GM21367 (cell line): ENCODE results near the gene MVD.
A peak's percentile ranks its signal among the peaks of the same experiment; 100 is the strongest.
"Not testable (repeated sequence)": the region's sequence is repeated elsewhere in the genome, so short reads cannot be mapped to it uniquely, and the experiment has no call there.

ENCODE experiments used
- ATAC-seq: cut with Tn5 transposase; IDR thresholded peaks from one replicate; pipeline ENCODE4 v1.9.1; 2021; ENCODE audit not compliant: unreplicated experiment

The MVD gene

GRCh38 chr16:88681709-88682451, 19.0 kb upstream of the MVD start:
- ATAC-seq: peak; percentile 51

- no peak for ATAC-seq
These were observed 18.3 kb upstream of the MVD start for GRCh38 chr16:88681084-88681680.

- no peak for ATAC-seq
These were observed 17.7 kb upstream of the MVD start for GRCh38 chr16:88680554-88681083.

- ATAC-seq: no peak
These were observed 15.5 kb upstream of the MVD start for GRCh38 chr16:88678224-88678979.

- ATAC-seq: no peak
These were observed 14.8 kb upstream of the MVD start for GRCh38 chr16:88677721-88678120.

- ATAC-seq: no peak
These were observed 13.8 kb upstream of the MVD start for GRCh38 chr16:88676502-88677242.

- no peak for ATAC-seq
These were observed 11.0 kb upstream of the MVD start for GRCh38 chr16:88673716-88674379.

- ATAC-seq: no peak
These were observed 9.9 kb upstream of the MVD start for GRCh38 chr16:88672776-88673175.

GRCh38 chr16:88671806-88672205, 8.9 kb upstream of the MVD start:
- no peak for ATAC-seq

GRCh38 chr16:88669980-88670379, 7.1 kb upstream of the MVD start:
- ATAC-seq: no peak

- ATAC-seq: not testable (repeated sequence)
These were observed 6.6 kb upstream of the MVD start for GRCh38 chr16:88669493-88669892.

- no peak for ATAC-seq
These were observed 4.6 kb upstream of the MVD start for GRCh38 chr16:88667461-88667860.

GRCh38 chr16:88665570-88665969, 2.7 kb upstream of the MVD start:
- no peak for ATAC-seq

- ATAC-seq: no peak
These were observed 2.3 kb upstream of the MVD start for GRCh38 chr16:88665148-88665547.

GRCh38 chr16:88662222-88662842, 559 bp downstream of the MVD start:
- no peak for ATAC-seq

GRCh38 chr16:88661468-88661867, 1.4 kb downstream of the MVD start:
- no peak for ATAC-seq

GRCh38 chr16:88659160-88659559, 3.7 kb downstream of the MVD start:
- ATAC-seq: no peak

- ATAC-seq: no peak
These were observed 4.2 kb downstream of the MVD start for GRCh38 chr16:88658714-88659113.

- ATAC-seq: no peak
These were observed 5.5 kb downstream of the MVD start for GRCh38 chr16:88657371-88657770.

GRCh38 chr16:88656291-88656980, 6.5 kb downstream of the MVD start:
- ATAC-seq: no peak
